DND-41 (cell line): ENCODE measurements around the gene MYLK.

Experiments used
- ATAC-seq: fragments of 200-7000 bp; cut with Tn5 transposase; 3 replicates; pipeline ENCODE4 v1.9.1; 2021; ENCODE audit warnings: low read depth; ENCODE audit not compliant: insufficient read depth
- DNase-seq: peaks from one replicate; pipeline ENCODE4 v3.0.0-alpha.2; 2020
- H2AFZ ChIP-seq: 2 replicates; pipeline ENCODE4 v1.6.0; 2012; ENCODE audit warnings: low read depth, low read length
- H3K27ac ChIP-seq: 2 replicates; pipeline ENCODE4 v1.5.1; 2012; ENCODE audit warnings: low read length, inconsistent platforms
- H3K27me3 ChIP-seq: fragments of 200-600 bp; sonication (generic); 2 replicates; pipeline ENCODE4 v1.6.0; 2012; ENCODE audit warnings: low read length, mild to moderate bottlenecking, inconsistent platforms; ENCODE audit not compliant: insufficient read depth, poor library complexity
- H3K36me3 ChIP-seq: 2 replicates; pipeline ENCODE4 v1.5.1; 2012; ENCODE audit warnings: low read length, inconsistent platforms; ENCODE audit not compliant: insufficient read depth
- H3K4me1 ChIP-seq: 2 replicates; pipeline ENCODE4 v1.5.1; 2012; ENCODE audit warnings: mild to moderate bottlenecking, low read length; ENCODE audit not compliant: insufficient read depth
- H3K4me2 ChIP-seq: 2 replicates; pipeline ENCODE4 v1.6.0; 2012; ENCODE audit warnings: mild to moderate bottlenecking, moderate library complexity, low read length, inconsistent platforms; ENCODE audit not compliant: insufficient read depth
- H3K4me3 ChIP-seq, 2 experiments: fragments of 200-600 bp in 1 of 2; shearing (Covaris generic) in 1 of 2; 2 replicates each; pipeline ENCODE4 v1.5.1; 2012 to 2016; ENCODE audit warnings: inconsistent platforms in 2 of 2, low read length in 2 of 2, mild to moderate bottlenecking in 2 of 2, low read depth in 1 of 2, moderate library complexity in 1 of 2
- H3K79me2 ChIP-seq: 2 replicates; pipeline ENCODE4 v1.6.0; 2012; ENCODE audit warnings: low read length, inconsistent platforms; ENCODE audit not compliant: insufficient read depth
- H3K9ac ChIP-seq: 2 replicates; pipeline ENCODE4 v1.6.0; 2012; ENCODE audit warnings: low read depth, mild to moderate bottlenecking, inconsistent platforms, low read length, moderate library complexity
- H3K9me3 ChIP-seq: 2 replicates; pipeline ENCODE4 v1.5.1; 2012; ENCODE audit warnings: low read length, moderate library complexity, mild to moderate bottlenecking, inconsistent platforms; ENCODE audit not compliant: insufficient read depth, severe bottlenecking
- H4K20me1 ChIP-seq: 2 replicates; pipeline ENCODE4 v1.6.0; 2012; ENCODE audit warnings: low read length; ENCODE audit not compliant: insufficient read depth
- EZH2 ChIP-seq: IDR thresholded peaks from 3 replicates; pipeline ENCODE4 v1.6.1; 2012; ENCODE audit warnings: borderline replicate concordance, low read depth, mild to moderate bottlenecking, moderate library complexity, low read length, inconsistent platforms; ENCODE audit not compliant: severe bottlenecking
- TF ChIP-seq, protein P1 (sequence below): IDR thresholded peaks from 2 replicates; pipeline ENCODE4 v1.5.1; 2012; ENCODE audit warnings: borderline replicate concordance, low read length, moderate library complexity, mild to moderate bottlenecking; ENCODE audit not compliant: poor library complexity, severe bottlenecking; ENCODE audit errors: extremely low read depth

Gene MYLK

DNA sequence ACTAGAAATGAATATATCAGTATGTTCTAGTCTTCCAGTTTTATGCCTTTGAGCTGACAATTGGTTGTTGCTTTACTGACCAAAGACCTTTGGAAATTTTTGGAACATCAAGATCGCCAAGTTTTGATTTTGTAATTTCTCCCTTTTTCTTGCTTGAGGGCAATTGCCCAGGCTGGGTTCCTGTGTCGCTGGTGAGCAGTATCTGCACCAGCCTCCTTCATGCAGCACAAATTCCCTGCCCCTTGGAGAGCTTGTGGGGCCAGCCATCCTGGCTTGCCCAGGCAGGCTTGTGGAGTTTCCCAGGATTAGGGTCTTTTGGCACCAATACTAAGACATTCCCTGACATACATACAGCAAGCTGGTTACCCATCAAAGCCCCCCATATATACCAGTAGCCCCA, 261.4 kb downstream of the MYLK start:
- no peak overlapping the region for H2AFZ ChIP-seq
- H3K27me3 ChIP-seq: no peaks in the 10 kb centered on the region
- ATAC-seq: no peak
- no peak overlapping the region for H3K27ac ChIP-seq
- no peaks in the 10 kb centered on the region for H3K36me3 ChIP-seq
- H3K9ac ChIP-seq: no peak overlapping the region
- TF ChIP-seq, protein P1, sequence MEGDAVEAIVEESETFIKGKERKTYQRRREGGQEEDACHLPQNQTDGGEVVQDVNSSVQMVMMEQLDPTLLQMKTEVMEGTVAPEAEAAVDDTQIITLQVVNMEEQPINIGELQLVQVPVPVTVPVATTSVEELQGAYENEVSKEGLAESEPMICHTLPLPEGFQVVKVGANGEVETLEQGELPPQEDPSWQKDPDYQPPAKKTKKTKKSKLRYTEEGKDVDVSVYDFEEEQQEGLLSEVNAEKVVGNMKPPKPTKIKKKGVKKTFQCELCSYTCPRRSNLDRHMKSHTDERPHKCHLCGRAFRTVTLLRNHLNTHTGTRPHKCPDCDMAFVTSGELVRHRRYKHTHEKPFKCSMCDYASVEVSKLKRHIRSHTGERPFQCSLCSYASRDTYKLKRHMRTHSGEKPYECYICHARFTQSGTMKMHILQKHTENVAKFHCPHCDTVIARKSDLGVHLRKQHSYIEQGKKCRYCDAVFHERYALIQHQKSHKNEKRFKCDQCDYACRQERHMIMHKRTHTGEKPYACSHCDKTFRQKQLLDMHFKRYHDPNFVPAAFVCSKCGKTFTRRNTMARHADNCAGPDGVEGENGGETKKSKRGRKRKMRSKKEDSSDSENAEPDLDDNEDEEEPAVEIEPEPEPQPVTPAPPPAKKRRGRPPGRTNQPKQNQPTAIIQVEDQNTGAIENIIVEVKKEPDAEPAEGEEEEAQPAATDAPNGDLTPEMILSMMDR: no peak
- TF ChIP-seq EZH2: no peak
- H4K20me1 ChIP-seq: peaks cover 3% of the 10 kb centered on the region; the same call in 1 of the 2 replicates
- H3K9me3 ChIP-seq: no peaks in the 10 kb centered on the region
- H3K4me3 ChIP-seq: no peak overlapping the region
- H3K4me2 ChIP-seq: no peak overlapping the region
- DNase-seq: no peak
- H3K4me1 ChIP-seq: no peaks in the 10 kb centered on the region
- H3K79me2 ChIP-seq: no peaks in the 10 kb centered on the region

DNA sequence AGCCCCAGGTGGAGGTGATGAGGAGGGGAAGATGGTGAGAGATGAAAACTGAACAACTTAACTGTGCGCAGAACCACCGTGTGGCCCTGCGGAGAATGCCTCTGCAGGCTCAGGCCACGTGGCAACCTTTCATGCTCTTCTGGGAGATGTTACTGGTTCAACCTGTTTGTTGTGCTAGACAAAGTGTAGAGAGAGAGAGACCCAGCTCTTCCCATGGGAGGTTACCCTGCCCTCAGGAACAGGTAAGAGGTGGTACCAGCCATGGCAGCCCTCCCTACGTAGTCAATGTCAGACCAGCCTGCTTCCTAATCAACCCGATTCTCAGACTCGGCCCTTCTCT, 262.3 kb downstream of the MYLK start:
- DNase-seq: no peak
- Histone ChIP-seq H3K9me3 (no peaks in the 10 kb centered on the region), H4K20me1 (peaks cover 3% of the 10 kb centered on the region; the same call in 1 of the 2 replicates), H3K79me2 (no peaks in the 10 kb centered on the region), H3K27ac (no peak overlapping the region), H3K4me3 (no peak overlapping the region), H3K9ac (no peak overlapping the region), H3K4me2 (no peak overlapping the region), H3K36me3 (no peaks in the 10 kb centered on the region), H3K4me1 (no peaks in the 10 kb centered on the region), H2AFZ (no peak overlapping the region), H3K27me3 (no peaks in the 10 kb centered on the region)
- TF ChIP-seq, protein P1: no peak
- TF ChIP-seq EZH2: no peak
- no peak for ATAC-seq

DNA sequence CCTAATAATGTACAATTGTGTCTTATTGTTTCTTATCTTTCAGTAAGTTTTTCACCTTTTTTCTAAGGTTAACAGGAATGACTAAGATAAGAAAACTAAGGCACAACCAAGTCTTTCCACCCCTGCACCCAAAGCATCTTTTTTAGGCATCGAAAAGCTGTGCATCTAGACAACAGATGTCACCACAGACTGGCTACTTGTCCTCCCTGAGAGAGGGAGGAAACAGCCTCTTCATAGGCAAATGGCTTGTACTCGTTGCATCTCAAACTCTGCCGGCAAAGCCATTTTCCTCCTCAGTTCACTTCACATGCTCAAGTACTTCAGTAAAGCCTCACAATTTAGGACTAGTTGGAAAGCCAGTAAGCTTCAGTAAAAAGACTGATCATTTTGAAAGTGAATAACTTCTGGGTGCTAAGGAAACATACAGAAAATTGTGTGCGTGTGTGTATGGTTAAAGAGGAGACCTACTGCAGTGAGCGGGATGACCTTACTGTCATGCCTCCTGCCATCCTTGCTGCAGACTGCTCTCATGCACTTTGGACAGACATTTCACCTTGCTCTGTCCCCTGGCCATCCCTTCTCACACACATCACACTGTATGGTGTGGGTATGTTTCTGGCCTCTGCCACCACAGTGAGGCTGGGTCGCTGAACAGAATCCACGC, 262.8 kb downstream of the MYLK start:
- no peaks in the 10 kb centered on the region for H3K27me3 ChIP-seq
- no peak for TF ChIP-seq EZH2
- TF ChIP-seq, protein P1: no peak
- no peak overlapping the region for H3K27ac ChIP-seq
- no peak overlapping the region for H3K9ac ChIP-seq
- no peaks in the 10 kb centered on the region for H3K4me1 ChIP-seq
- no peak for ATAC-seq
- no peak for DNase-seq
- no peak overlapping the region for H3K4me3 ChIP-seq
- H3K79me2 ChIP-seq: no peaks in the 10 kb centered on the region
- no peaks in the 10 kb centered on the region for H3K9me3 ChIP-seq
- no peaks in the 10 kb centered on the region for H3K36me3 ChIP-seq
- H2AFZ ChIP-seq: no peak overlapping the region
- H3K4me2 ChIP-seq: no peak overlapping the region
- H4K20me1 ChIP-seq: peaks cover 3% of the 10 kb centered on the region; the same call in 1 of the 2 replicates
